WI38 (cell line): Measurements from ENCODE around the gene SPNS2.

Experiments used
- H3K4me3 ChIP-seq: 2 replicates; pipeline ENCODE4 v1.5.1; 2011; ENCODE audit warnings: low read depth, mild to moderate bottlenecking, control low read depth, low read length
- CTCF ChIP-seq: IDR thresholded peaks from 2 replicates; pipeline ENCODE4 v1.5.1; 2012; ENCODE audit warnings: low read depth, mild to moderate bottlenecking, control low read depth, low read length

SPNS2 gene

GRCh38 chr17:4465786-4466185 is 32.9 kb upstream of the SPNS2 start:
- H3K4me3 ChIP-seq: no peak overlapping the region
- TF ChIP-seq CTCF: no peak

- no peak for TF ChIP-seq CTCF
- H3K4me3 ChIP-seq: no peak overlapping the region
Measured at GRCh38 chr17:4467287-4467686, 31.4 kb upstream of the SPNS2 start.

- H3K4me3 ChIP-seq: no peak overlapping the region
- no peak for TF ChIP-seq CTCF
Measured at GRCh38 chr17:4469552-4469951, 29.1 kb upstream of the SPNS2 start.

- TF ChIP-seq CTCF: no peak
- H3K4me3 ChIP-seq: no peak overlapping the region
Measured at GRCh38 chr17:4472286-4472685, 26.4 kb upstream of the SPNS2 start.

GRCh38 chr17:4474093-4474492 is 24.6 kb upstream of the SPNS2 start:
- H3K4me3 ChIP-seq: no peak overlapping the region
- TF ChIP-seq CTCF: no peak

GRCh38 chr17:4475001-4475400 is 23.7 kb upstream of the SPNS2 start:
- no peak for TF ChIP-seq CTCF
- no peak overlapping the region for H3K4me3 ChIP-seq

GRCh38 chr17:4475463-4475862 is 23.2 kb upstream of the SPNS2 start:
- no peak for TF ChIP-seq CTCF
- no peak overlapping the region for H3K4me3 ChIP-seq

- no peak overlapping the region for H3K4me3 ChIP-seq
- no peak for TF ChIP-seq CTCF
Measured at GRCh38 chr17:4476017-4476416, 22.7 kb upstream of the SPNS2 start.
